GM21717 (cell line): ENCODE measurements around the gene TRIM28.
"Not testable (repeated sequence)": the region's sequence is repeated elsewhere in the genome, so short reads cannot be mapped to it uniquely, and the experiment has no call there.

Experiments
- ATAC-seq: cut with Tn5 transposase; IDR thresholded peaks from one replicate; pipeline ENCODE4 v1.9.1; 2021; ENCODE audit warnings: mild to moderate bottlenecking, moderate library complexity; ENCODE audit not compliant: unreplicated experiment

Gene TRIM28

DNA sequence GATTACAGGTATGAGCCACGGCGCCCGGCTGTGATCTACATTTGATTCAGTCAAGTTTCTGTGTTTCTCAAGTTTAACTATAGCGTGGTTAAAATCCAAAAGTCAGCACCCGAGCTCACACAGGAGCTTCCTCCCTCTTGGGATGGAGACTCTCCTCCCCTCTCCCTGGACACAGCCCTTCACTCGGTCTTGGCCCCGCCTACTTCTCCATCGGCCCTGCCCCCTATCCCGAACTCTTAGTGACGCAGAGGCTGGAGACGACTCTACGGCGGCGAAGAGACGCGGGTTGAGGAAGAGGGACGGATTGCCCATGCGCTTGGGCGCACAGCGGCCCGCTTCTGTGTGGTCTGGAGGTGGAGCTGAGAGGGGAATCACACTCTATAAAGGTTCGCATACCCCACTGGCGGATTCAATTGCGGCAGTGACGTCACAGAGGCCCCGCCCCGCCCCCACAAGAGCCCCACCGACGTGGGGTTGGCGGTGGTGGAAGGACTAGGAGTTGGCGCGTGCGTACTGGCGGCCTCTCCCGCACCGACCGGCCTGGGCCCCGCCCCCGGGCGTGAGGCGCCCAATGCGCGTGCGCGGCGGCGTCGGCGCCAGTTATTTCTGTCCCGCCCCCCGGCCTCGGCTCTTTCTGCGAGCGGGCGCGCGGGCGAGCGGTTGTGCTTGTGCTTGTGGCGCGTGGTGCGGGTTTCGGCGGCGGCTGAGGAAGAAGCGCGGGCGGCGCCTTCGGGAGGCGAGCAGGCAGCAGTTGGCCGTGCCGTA is at the start of gene TRIM28:
Gene TRIM28 (plus strand): TSS at position 239 of the 765 bp plus-strand sequence. CDS start 694 bp downstream, outside the sequence.
- ATAC-seq: peak; percentile 78

DNA sequence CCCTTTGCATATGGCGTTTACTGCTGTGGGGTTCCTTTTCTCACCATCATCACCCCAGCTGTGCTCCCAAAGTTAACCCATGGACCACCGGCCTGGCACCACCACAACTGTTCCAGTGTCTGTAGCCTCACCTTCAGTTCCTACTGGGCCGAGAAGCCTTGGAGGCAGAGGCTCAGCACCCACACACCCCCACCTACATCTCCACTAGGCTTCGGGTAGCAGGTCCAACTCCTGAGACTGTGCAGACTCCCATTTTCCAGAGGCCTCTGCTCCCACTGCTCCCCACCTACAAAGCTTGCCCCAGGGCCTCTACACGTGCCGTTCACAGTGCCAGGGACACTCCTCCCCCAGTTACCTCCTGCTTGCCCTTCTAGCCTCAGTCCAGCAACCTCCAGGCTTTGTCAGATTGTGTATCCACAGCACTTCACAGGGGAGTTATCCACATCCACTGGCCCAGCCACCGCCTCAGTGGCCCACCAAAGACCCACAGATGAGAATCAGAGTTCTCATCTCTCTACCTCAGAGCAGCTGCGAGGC is 46.2 kb upstream of the TRIM28 start:
- ATAC-seq: no peak

DNA sequence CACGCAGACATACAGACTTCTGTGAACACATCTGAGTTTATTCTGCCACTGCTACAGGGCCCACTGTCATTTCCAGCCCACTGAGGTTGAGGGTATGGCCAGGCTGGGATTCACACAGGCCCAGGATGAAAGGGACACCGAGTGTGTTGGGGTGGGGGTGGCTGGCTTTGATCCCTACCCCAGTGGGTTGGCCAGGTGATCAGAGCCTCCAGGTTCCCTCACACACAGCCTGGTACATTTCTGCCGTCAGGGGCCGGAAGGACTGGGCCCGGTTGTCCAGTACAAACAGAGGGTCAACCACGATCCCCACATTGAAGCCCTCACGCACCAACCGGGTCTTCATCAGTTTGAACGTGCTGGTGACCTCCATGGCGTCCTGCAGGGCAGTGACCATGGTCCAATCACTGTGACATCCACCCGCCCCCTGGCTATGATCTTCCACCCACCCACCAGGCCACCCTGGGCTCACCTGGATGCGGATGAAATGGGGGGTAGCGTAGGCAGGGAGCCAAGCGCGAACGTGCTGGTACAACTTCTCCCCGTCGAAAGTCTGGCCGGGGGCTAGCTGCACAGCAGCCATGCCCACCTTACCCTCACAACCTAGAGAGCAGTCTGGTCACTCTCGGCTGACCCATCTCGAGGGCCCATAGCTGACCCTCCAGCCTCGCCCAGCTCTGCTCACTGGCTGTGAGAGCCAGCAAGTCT is 45.4 kb upstream of the TRIM28 start:
- ATAC-seq: peak; percentile 15

DNA sequence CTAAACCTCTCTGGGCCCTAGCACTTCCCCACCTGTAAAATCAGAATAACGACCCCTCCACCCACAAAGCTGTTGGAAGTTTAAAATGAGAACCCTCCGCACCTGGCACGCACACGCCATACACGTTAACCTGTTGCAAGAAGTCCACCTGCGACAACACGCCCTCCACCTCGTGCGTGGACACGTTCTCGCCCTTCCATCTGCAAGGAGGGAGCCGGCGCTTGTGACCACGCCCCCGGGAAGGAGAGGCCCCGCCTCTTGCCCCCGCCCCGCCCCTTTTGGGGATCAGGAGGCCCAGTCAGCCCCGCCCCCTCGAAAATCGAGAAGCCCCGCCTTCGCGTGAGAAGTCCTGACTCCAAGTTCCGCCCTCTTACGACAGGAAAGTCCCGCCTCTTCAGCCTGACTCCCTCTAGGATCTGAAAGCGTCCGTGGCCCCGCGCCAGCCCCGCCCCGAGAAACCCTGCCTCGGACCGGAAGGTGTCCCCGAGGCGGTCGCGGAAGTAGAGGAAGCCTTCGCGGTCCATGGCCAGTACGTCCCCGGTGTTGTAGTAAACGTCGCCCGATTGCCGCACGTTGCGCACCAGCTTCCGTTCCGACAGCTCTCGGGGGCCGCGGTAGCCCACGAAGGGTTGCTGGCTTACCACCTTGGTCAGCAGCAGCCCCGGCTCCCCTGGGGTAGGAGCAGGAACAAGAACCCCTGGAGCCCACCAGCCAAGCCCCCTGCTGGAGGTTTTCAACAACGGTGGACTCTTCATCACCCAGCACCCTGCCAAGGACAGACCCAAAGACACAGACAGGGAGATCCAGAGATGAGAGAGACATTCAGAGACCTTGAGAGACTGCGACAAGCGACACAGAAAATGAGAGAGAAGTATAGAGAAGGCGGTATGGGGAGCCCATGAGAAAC is 44.6 kb upstream of the TRIM28 start:
- peak; percentile 83 for ATAC-seq

DNA sequence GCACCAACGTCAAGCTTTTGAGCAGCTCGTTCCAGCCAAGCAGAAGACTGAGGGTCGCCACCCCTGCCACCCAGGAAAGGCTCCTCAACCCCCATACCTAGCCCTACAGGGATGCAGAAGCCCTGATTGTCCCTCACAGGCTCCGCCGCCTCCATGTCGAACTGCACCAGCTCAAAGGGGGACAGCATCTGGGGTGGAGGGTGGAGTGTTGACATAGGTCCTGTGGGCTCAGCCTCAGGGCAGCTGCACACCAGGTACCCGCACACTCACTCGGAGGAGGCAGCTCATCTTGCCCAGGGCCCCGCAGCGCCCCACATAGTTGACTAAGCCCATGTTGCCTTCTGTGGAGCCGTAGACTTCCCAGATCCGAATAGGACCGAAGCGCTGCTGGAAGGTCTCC is 43.6 kb upstream of the TRIM28 start:
- no peak for ATAC-seq

DNA sequence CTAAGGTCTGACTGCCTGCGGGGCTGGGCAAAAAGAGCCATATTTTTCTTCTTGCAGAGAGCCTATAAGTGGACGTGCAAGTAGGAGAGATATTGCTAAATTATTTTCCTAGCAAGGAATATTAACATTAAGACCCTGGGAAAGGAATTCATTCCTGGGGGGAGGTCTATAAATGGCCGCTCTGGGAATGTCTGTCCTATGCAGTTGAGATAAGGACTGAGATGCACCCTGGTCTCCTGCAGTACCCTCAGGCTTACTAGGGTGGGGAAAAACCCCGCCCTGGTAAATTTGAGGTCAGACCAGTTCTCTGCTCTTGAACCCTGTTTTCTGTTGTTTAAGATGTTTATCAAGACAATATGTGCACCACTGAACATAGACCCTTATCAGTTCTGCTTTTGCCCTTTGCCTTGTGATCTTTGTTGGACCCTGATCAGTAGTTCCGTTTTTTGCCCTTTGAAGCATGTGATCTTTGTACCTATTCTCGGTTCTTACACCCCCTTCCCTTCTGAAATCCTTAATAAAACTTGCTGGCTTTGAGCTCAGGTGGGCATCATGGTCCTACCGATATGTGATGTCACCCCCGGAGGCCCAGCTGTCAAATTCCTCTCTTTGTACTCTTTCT is 36.2 kb upstream of the TRIM28 start:
- not testable (repeated sequence) for ATAC-seq

DNA sequence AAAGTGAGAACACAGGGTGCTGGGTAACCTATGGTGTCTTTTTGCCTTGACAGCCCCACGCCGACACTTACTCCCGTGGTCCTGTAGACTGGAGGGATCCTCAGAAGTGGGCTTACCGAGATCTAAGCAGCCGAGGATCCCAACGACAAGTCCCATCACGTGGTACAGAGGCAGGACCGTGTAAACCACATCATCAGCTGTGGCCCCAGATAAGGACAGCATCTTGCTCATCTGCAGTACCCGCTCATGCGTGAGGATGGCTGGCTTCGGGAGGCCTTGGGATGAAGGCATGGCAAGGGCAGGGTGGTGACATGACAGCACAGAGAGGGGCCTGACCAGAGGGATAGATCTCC is 34.2 kb upstream of the TRIM28 start:
- ATAC-seq: no peak

DNA sequence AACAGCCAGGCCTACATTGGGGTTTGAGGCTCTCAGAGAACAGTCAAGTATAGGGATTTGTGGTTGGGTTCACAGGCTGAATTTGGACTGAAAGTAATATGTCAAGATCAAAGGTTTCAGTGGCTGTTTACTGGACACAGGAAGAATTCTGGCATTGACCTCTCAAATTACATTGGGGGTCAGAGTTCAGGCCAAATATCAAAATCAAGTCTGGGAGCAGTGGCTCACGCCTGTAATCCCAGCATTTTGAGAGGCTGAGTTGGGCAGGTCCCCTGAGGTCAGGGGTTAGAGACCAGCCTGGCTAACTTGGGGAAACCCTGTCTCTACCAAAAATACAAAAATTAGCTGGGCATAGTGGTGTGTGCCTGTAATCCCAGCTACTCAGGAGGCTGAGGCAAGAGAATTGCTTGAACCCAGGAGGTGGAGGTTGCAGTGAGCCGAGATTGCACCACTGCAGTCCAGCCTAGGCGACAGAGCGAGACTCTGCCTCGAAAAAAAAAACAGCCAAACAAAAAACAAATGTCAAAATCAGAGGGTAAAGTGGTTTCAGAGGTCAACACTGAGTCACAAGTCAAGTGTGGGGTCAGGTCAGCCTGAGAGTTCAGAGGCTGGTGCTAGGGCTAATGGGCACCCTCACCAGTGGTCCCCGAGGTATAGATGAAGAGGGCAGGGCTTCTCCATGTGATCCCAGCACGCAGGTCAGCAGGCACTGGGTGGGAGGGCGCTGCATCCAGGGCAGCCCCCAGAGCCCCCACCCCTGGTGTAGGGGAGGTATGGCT is 33.6 kb upstream of the TRIM28 start:
- no peak for ATAC-seq

DNA sequence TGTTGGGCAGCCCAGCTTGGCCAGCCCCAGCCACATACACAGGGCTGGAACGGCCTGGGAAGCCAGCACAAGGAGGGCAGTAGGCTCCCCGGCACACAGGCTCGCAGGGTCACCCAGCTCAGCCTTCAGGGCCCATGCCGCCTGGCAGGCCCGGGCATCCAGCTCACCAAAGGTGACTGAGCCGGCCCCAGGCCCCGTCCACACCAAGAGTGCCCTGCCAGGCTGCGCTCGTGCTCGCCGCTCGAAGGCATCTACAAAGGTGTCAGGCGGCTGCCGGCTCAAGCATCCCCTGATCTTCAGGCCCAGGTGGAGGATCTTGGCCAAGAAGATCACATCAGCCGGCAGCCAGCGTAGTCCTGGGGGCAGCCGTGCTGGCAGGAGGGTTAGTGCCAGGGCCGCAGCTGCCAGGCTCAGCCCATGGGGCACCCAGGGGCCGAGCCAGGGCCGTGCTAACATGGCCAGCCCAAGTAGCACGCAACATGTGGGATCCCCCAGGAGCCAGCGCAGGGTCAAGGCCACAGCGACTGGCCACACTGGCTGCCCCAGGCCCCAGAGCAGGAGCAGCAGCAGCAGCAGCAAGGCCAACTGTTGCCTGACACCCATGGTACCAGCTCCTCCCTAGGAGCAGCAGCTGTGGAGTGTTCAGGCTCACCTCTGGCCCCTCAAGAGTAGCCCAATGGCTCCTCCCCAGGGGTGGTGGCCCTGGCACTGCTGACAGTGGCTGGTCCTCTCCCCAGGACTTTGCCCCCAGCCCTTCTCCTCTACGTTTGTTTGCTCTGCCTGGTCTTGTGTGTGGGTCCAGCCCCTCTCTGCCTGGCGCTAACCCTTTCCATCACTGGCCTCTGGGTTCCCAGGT is 32.3 kb upstream of the TRIM28 start, which contains the start of gene SLC27A5:
Gene SLC27A5 (minus strand): TSS at position 640 of the 856 bp plus-strand sequence. CDS start 37 bp downstream, at position 603.
- no peak for ATAC-seq

DNA sequence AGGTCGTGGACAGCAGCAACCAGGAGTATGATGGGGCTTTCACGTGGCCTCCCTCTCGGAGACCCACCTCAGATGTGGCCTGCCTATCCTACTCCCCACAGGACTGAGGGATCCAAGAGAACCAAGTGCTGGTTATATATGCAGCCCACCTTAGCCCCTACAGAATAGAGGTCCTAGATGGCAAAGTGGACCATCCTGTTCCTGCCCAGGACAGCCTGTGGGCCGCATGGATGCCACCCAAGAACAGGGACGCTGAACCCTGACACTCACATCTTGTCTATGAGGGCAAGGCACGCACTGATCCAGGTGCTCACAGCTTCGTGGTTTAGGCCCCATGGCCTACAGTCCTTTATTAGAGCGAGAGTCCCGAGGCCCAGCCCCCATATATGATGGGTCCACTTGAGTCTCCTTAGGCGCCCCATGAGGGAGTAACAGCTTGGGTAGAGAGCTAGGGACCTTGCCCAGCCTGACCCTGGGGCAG is 30.6 kb upstream of the TRIM28 start:
- no peak for ATAC-seq

DNA sequence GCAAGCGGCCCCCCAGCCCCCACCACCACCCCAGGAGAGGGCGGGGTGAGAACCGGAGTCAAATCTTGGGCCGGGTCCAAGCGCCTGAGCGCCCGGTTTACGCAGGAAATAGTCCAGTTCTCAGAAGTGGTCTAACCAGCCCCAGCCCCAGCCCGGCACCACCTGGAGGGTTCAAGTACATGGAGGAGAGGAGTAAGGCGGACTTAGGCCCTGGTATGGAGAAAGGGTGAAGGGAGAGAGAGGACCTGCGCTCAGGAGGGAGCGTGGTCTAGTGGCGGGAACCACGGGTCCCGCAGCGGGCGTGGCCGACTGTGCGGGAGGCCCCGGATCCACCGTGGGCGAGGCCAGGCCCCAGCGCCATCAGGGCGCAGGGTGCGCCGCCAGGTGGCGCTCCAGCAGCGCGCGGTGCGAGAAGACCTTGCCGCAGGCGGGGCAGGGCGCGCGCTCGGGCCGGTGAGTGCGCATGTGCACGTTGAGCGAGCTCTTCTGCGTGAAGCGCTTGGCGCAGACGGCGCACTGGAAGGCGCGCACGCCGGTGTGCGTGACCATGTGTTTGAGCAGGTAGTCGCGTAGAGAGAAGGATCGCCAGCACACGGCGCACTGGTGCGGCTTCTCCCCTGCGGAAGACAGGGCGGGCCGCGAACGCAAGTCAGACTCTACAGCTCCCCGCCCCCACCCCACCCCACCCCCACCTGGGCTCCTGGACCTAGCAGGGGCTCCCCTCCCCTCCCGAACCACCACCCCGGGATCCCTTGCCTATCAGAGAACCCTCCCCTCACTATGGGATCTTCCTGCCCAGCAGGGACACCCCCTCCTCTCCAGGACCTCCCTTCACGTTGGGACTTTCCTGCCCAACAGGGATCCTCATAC is 29.9 kb upstream of the TRIM28 start:
- ATAC-seq: peak; percentile 43

DNA sequence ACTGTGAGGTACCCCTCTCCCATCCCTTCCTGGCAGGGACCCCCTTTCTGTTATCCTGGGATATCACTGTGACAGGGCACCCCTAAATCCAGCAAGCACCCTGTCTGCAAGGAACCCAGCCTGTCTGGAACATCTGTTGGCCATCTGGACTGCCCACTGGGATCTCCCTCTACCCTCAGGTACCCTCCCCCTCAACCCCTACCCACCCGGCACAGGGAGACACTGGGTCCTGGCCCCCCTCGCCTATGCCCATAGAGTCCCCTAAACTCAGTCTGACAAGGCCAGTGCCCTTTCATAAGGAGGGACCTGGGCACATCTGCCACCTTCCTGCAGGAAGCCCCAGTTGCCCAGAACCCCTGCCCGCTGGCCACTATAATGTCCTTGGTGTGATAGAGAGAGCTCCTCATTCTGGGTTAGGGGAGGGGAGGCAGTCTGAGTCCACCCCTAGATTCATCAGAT is 29.3 kb upstream of the TRIM28 start:
- ATAC-seq: no peak

DNA sequence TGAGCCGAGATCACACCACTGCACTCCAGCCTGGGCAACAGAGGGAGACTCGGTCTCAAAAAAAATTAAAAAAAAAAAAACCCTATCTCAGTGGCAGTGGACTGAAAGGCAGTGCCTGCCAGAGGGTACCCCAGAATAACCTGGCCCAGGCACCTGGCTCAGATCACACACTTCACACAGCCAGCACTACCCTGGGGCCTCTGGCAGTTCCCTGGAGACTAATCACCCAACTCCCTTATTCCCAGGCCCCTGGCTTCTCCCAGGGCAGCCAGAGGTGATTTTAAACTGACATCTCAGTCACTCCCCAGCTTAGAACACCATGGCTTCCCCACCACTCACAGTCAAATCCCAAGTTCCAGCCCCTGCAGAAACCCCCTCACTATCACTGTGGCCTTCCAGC is 28.6 kb upstream of the TRIM28 start:
- ATAC-seq: no peak

DNA sequence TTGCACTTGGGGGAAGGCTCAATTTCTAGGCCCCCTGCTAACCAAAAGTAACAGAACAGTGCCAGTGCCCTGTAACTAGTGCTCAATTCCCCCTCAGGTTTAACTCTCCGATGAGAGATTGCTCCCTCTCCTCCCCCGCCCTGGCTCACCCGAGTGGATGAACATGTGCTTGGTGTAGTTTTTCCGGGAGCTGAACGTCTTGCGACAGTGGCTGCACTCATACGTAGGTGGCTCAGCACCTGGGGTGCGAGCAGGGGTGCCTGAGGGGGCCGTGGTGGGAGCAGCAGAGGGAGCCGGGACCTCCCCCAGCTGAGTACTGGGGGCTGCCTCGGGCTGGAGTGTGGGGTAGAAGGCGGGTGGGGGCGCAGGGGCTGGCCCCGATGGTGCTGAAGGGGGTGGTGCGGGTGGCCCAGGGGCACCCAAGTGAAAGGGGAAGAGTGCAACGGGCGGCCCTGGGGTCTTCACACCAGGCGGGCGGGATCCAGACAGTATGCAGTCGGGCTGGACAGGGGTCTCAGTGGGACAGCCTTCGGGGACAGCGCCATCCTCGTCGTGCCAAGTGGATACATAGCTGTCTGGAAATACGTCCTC is 27.5 kb upstream of the TRIM28 start:
- no peak for ATAC-seq

DNA sequence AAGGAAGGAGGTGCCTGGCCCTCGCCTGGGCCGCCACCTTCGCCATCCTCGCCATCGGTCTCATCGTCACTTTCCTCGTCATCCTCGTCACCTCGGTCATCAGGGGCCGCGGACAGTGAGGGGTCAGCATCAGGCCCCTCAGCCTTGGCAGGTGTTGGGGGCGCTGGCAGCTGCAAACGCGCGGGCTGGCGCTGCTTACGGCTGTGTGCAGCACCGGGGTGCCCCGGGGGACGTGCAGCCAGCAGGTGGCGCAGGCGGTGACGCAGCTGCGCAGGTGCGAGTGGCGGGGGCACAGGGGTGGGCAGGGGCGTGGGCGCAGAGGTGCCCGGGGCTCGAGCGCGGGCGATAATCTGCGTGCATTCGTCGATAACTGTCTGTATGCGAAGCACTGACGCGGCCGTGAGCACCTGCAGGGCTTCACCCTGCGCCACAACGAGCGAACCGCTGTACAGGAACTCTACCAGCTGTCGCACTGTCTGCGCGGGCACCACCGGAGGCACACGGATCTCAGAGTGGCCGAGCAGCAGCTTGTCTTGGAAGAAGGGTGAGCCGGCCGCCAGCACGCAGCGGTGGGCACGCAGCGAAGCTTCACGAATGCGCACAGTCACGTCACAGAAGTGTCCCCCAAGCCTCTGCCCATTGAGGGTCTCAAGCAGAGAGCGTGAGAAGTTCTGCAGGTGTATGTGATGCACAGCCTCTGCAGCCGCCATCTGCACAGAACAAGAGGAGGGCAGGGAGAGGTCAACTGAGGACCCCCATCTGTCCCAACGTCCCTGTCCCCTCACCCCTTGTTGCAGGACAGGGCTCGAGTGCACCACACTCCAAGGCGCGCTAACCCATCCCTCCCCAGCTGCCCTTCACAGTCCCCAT is 26.7 kb upstream of the TRIM28 start:
- ATAC-seq: no peak
